OCI-LY7 (cell line): ENCODE data around the gene HDGFL1. TPM values are rescaled to one million over a fixed set of nuclear protein-coding genes. Genes with fewer than 3 reads are reported as not detected.

ENCODE experiments used
- BruUV-seq: library from RNA; stranded (reverse); fragments of 400-500 nt; replicated peaks from 2 replicates; lab custom pipeline; 2021; lab: Mats Ljungman, UMichigan
- CTCF ChIA-PET: fragments of 300-600 bp; sonication (Branson Sonifier 250); formaldehyde crosslinking; loops from one replicate; lab custom pipeline; 2022; ENCODE audit warnings: antibody characterized with exemption; ENCODE audit not compliant: unreplicated experiment; lab: Charles Lee
- POLR2A ChIA-PET: fragments of 300-600 bp; sonication (Branson Sonifier 250); formaldehyde crosslinking; loops from one replicate; lab custom pipeline; 2022; ENCODE audit warnings: antibody characterized with exemption; lab: Charles Lee
- DNase-seq: peaks from one replicate; pipeline ENCODE4 v3.0.0-alpha.2; 2015; ENCODE audit warnings: low spot score
- H2AFZ ChIP-seq: fragments of 200-600 bp; sonication (generic), shearing (Covaris generic); 2 replicates; pipeline ENCODE4 v1.6.1; 2014; ENCODE audit warnings: mild to moderate bottlenecking, antibody characterized with exemption, low read length, moderate library complexity
- H3K27ac ChIP-seq: fragments of 200-600 bp; sonication (generic); 2 replicates; pipeline ENCODE4 v1.5.1; 2014; ENCODE audit warnings: mixed run types, low read depth, mild to moderate bottlenecking, moderate library complexity, low read length, inconsistent platforms; ENCODE audit not compliant: poor library complexity, severe bottlenecking
- H3K36me3 ChIP-seq: fragments of 200-600 bp; sonication (generic); 2 replicates; pipeline ENCODE4 v1.6.1; 2014; ENCODE audit warnings: mild to moderate bottlenecking, antibody characterized with exemption, low read length, moderate library complexity, mixed read lengths; ENCODE audit not compliant: insufficient read depth
- H3K4me1 ChIP-seq: fragments of 200-600 bp; sonication (generic); 2 replicates; pipeline ENCODE4 v1.5.1; 2014; ENCODE audit warnings: mild to moderate bottlenecking, low read length; ENCODE audit not compliant: insufficient read depth, poor library complexity, severe bottlenecking
- H3K4me2 ChIP-seq: fragments of 200-600 bp; sonication (generic); 2 replicates; pipeline ENCODE4 v1.6.1; 2014; ENCODE audit warnings: mild to moderate bottlenecking, low read length
- H3K4me3 ChIP-seq: fragments of 200-600 bp; sonication (generic); 2 replicates; pipeline ENCODE4 v1.5.1; 2014; ENCODE audit warnings: mild to moderate bottlenecking, low read depth, low read length; ENCODE audit not compliant: poor library complexity, severe bottlenecking
- H3K79me2 ChIP-seq: fragments of 200-600 bp; sonication (generic); 2 replicates; pipeline ENCODE4 v1.6.1; 2016; ENCODE audit warnings: low read depth, mild to moderate bottlenecking, low read length, moderate library complexity, mixed read lengths; ENCODE audit not compliant: insufficient read depth
- H3K9me2 ChIP-seq: fragments of 200-600 bp; sonication (generic); 2 replicates; pipeline ENCODE4 v1.6.1; 2016; ENCODE audit warnings: mild to moderate bottlenecking, low read length, mixed read lengths; ENCODE audit not compliant: insufficient read depth
- H3K9me3 ChIP-seq: fragments of 200-600 bp; sonication (generic); 2 replicates; pipeline ENCODE4 v1.6.1; 2014; ENCODE audit warnings: mild to moderate bottlenecking, mixed run types, low read length, mixed read lengths
- H4K20me1 ChIP-seq: fragments of 200-600 bp; sonication (generic); 2 replicates; pipeline ENCODE4 v1.6.1; 2014; ENCODE audit warnings: mild to moderate bottlenecking, antibody characterized with exemption, low read length, moderate library complexity, mixed read lengths; ENCODE audit not compliant: insufficient read depth
- EZH2phosphoT487 ChIP-seq: fragments of 200-600 bp; sonication (generic); IDR thresholded peaks from 2 replicates; pipeline ENCODE4 v1.6.1; 2018; ENCODE audit warnings: low read depth, borderline replicate concordance, mild to moderate bottlenecking, mixed run types, antibody characterized with exemption, low read length, moderate library complexity, mixed read lengths
- intact Hi-C: fragments of 100-400 bp; cut with micrococcal nuclease; formaldehyde crosslinking; loops from one replicate; pipeline ENCODE4 v1.10.0; 2022; ENCODE audit not compliant: unreplicated experiment
- total RNA-seq, 2 experiments: library from RNA; depleted of rRNA in 1 of 2; stranded (reverse); fragments of >200 nt in 1 of 2; shearing (Covaris generic) in 1 of 2; gene quantifications; 2 replicates each; pipeline ENCODE4 v1.2.3, GENCODE V29; 2014 to 2022
- TF ChIP-seq, protein P1 (sequence below): fragments of 200-600 bp; sonication (generic); conservative IDR thresholded peaks from 2 replicates; pipeline ENCODE4 v1.5.1; 2014; ENCODE audit warnings: mild to moderate bottlenecking, antibody characterized with exemption, low read length, moderate library complexity, mixed read lengths

HDGFL1 gene
- total RNA-seq, 2 experiments from 2014 or later, result not detected

DNA sequence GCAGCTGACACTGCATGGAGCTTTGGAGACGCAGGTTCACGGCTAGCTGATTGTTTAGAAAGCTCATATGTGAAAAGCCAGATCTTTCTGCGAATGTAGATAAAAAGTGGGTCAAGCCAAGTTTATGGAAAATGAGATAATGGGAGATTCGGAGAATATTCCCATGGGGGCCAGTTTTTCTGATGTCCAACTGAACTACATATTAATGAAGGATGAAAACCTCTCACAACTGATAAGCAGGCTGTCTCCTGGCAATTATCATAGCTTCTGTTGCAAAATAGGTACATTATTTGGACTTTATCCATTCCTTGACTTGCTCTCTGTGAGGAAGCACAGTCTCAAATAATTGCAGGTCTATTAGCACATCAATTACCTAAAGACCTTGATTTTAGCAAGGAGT is 21.1 kb downstream of the HDGFL1 start:
- H3K36me3 ChIP-seq, result no peaks in the 10 kb centered on the region
- no peak overlapping the region for H3K4me2 ChIP-seq
- H3K9me2 ChIP-seq, result no peaks in the 10 kb centered on the region
- no peak overlapping the region for H3K4me3 ChIP-seq
- no peak for DNase-seq
- H2AFZ ChIP-seq, result no peak overlapping the region
- no peaks in the 10 kb centered on the region for H3K9me3 ChIP-seq
- no peaks in the 10 kb centered on the region for H4K20me1 ChIP-seq
- intact Hi-C loops, result no loop called here
- no peak overlapping the region for H3K27ac ChIP-seq
- no TSS peak for BruUV-seq
- CTCF ChIA-PET, result no interaction called here
- TF ChIP-seq, protein P1, sequence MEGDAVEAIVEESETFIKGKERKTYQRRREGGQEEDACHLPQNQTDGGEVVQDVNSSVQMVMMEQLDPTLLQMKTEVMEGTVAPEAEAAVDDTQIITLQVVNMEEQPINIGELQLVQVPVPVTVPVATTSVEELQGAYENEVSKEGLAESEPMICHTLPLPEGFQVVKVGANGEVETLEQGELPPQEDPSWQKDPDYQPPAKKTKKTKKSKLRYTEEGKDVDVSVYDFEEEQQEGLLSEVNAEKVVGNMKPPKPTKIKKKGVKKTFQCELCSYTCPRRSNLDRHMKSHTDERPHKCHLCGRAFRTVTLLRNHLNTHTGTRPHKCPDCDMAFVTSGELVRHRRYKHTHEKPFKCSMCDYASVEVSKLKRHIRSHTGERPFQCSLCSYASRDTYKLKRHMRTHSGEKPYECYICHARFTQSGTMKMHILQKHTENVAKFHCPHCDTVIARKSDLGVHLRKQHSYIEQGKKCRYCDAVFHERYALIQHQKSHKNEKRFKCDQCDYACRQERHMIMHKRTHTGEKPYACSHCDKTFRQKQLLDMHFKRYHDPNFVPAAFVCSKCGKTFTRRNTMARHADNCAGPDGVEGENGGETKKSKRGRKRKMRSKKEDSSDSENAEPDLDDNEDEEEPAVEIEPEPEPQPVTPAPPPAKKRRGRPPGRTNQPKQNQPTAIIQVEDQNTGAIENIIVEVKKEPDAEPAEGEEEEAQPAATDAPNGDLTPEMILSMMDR, result no peak
- no peak for TF ChIP-seq EZH2phosphoT487
- H3K79me2 ChIP-seq, result no peaks in the 10 kb centered on the region
- POLR2A ChIA-PET, result no interaction called here
- no peaks in the 10 kb centered on the region for H3K4me1 ChIP-seq

DNA sequence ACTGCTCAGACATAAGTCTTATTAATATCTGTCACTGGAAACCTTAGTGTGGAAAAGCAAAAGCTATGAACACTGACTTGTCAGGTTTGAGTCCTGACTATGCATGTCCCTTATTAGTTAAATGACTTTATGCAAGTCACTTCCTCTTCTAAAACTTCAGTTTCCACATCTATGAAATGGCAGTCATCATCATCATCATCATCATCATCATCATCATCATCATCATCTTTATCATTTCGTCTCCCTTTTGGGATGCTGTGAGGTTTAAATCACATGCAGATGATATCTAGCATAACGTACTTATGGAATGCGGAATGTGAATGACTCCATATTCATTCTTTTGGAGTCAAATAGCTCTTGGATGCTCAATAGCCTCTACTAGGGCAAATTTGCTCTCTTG is 24.5 kb downstream of the HDGFL1 start:
- CTCF ChIA-PET, result no interaction called here
- POLR2A ChIA-PET, result interaction anchor here (0.6 to 0.7 kb wide), 2 partner anchors 67 to 259 kb away, joined by 3 read pairs; no protein-coding TSS in a partner anchor

DNA sequence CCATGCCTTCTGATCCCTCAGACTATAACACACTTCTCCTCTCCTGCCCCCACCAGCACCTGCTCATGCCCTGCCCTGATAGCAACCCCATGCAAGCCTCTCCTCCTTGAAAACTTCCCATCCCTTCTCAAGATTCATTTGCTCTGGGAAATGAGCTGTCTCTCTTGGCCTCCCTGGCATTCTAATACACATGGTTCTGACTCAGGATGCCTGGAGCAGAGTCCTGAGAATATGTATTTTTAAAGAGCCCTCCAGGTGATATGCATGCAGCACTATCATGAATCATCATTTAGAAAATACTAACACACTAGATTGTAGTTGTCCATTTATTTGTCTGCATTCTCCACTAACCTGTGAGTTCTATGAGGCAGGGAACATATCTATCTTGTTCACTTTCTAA is 26.6 kb downstream of the HDGFL1 start:
- ChIA-PET CTCF (no interaction called here), POLR2A (interaction anchor here (0.6 kb wide), 1 partner anchor 93 kb away, joined by 3 read pairs; no protein-coding TSS in a partner anchor)
- no peaks in the 10 kb centered on the region for H4K20me1 ChIP-seq
- no peaks in the 10 kb centered on the region for H3K4me1 ChIP-seq
- intact Hi-C loops, result no loop called here
- no peaks in the 10 kb centered on the region for H3K9me2 ChIP-seq
- H3K9me3 ChIP-seq, result no peaks in the 10 kb centered on the region
- H3K36me3 ChIP-seq, result no peaks in the 10 kb centered on the region
- no peaks in the 10 kb centered on the region for H3K79me2 ChIP-seq
- BruUV-seq, result no TSS peak
- H3K27ac ChIP-seq, result no peak overlapping the region
- DNase-seq, result no peak
- H2AFZ ChIP-seq, result no peak overlapping the region
- TF ChIP-seq, protein P1, result no peak
- TF ChIP-seq EZH2phosphoT487, result no peak
- no peak overlapping the region for H3K4me2 ChIP-seq
- no peak overlapping the region for H3K4me3 ChIP-seq

More for the DNA sequence above, 24.5 kb downstream of the HDGFL1 start:
- no peaks in the 10 kb centered on the region for H3K79me2 ChIP-seq
- no peak overlapping the region for H3K4me3 ChIP-seq
- DNase-seq, result no peak
- H4K20me1 ChIP-seq, result no peaks in the 10 kb centered on the region
- H3K9me2 ChIP-seq, result no peaks in the 10 kb centered on the region
- no peak overlapping the region for H3K4me2 ChIP-seq
- intact Hi-C loops, result no loop called here
- H3K27ac ChIP-seq, result no peak overlapping the region
- H2AFZ ChIP-seq, result no peak overlapping the region
- no peaks in the 10 kb centered on the region for H3K36me3 ChIP-seq
- BruUV-seq, result no TSS peak
- H3K9me3 ChIP-seq, result no peaks in the 10 kb centered on the region
- no peaks in the 10 kb centered on the region for H3K4me1 ChIP-seq
- TF ChIP-seq EZH2phosphoT487, result no peak
- TF ChIP-seq, protein P1, result no peak
